DND-41 (cell line): ENCODE results near the gene PCDH11X.
"Not testable (repeated sequence)": the region's sequence is repeated elsewhere in the genome, so short reads cannot be mapped to it uniquely, and the experiment has no call there.

Source experiments
- ATAC-seq: fragments of 200-7000 bp; cut with Tn5 transposase; 3 replicates; pipeline ENCODE4 v1.9.1; 2021; ENCODE audit warnings: low read depth; ENCODE audit not compliant: insufficient read depth
- DNase-seq: peaks from one replicate; pipeline ENCODE4 v3.0.0-alpha.2; 2020
- H2AFZ ChIP-seq: 2 replicates; pipeline ENCODE4 v1.6.0; 2012; ENCODE audit warnings: low read depth, low read length
- H3K27ac ChIP-seq: 2 replicates; pipeline ENCODE4 v1.5.1; 2012; ENCODE audit warnings: low read length, inconsistent platforms
- H3K27me3 ChIP-seq: fragments of 200-600 bp; sonication (generic); 2 replicates; pipeline ENCODE4 v1.6.0; 2012; ENCODE audit warnings: low read length, mild to moderate bottlenecking, inconsistent platforms; ENCODE audit not compliant: insufficient read depth, poor library complexity
- H3K36me3 ChIP-seq: 2 replicates; pipeline ENCODE4 v1.5.1; 2012; ENCODE audit warnings: low read length, inconsistent platforms; ENCODE audit not compliant: insufficient read depth
- H3K4me1 ChIP-seq: 2 replicates; pipeline ENCODE4 v1.5.1; 2012; ENCODE audit warnings: mild to moderate bottlenecking, low read length; ENCODE audit not compliant: insufficient read depth
- H3K4me2 ChIP-seq: 2 replicates; pipeline ENCODE4 v1.6.0; 2012; ENCODE audit warnings: mild to moderate bottlenecking, moderate library complexity, low read length, inconsistent platforms; ENCODE audit not compliant: insufficient read depth
- H3K4me3 ChIP-seq, 2 experiments: fragments of 200-600 bp in 1 of 2; shearing (Covaris generic) in 1 of 2; 2 replicates each; pipeline ENCODE4 v1.5.1; 2012 to 2016; ENCODE audit warnings: inconsistent platforms in 2 of 2, low read length in 2 of 2, mild to moderate bottlenecking in 2 of 2, low read depth in 1 of 2, moderate library complexity in 1 of 2
- H3K79me2 ChIP-seq: 2 replicates; pipeline ENCODE4 v1.6.0; 2012; ENCODE audit warnings: low read length, inconsistent platforms; ENCODE audit not compliant: insufficient read depth
- H3K9ac ChIP-seq: 2 replicates; pipeline ENCODE4 v1.6.0; 2012; ENCODE audit warnings: low read depth, mild to moderate bottlenecking, inconsistent platforms, low read length, moderate library complexity
- H3K9me3 ChIP-seq: 2 replicates; pipeline ENCODE4 v1.5.1; 2012; ENCODE audit warnings: low read length, moderate library complexity, mild to moderate bottlenecking, inconsistent platforms; ENCODE audit not compliant: insufficient read depth, severe bottlenecking
- H4K20me1 ChIP-seq: 2 replicates; pipeline ENCODE4 v1.6.0; 2012; ENCODE audit warnings: low read length; ENCODE audit not compliant: insufficient read depth

Gene PCDH11X

GRCh38 chrX:91781553-91782298 is 2.6 kb downstream of the PCDH11X start:
- H3K27me3 ChIP-seq, DNase-seq, H4K20me1 ChIP-seq, H3K4me1 ChIP-seq, H3K4me3 ChIP-seq, H3K27ac ChIP-seq, H3K9me3 ChIP-seq, H3K79me2 ChIP-seq, H3K9ac ChIP-seq, H3K36me3 ChIP-seq, ATAC-seq, H3K4me2 ChIP-seq, H2AFZ ChIP-seq: not testable (repeated sequence)

DNA sequence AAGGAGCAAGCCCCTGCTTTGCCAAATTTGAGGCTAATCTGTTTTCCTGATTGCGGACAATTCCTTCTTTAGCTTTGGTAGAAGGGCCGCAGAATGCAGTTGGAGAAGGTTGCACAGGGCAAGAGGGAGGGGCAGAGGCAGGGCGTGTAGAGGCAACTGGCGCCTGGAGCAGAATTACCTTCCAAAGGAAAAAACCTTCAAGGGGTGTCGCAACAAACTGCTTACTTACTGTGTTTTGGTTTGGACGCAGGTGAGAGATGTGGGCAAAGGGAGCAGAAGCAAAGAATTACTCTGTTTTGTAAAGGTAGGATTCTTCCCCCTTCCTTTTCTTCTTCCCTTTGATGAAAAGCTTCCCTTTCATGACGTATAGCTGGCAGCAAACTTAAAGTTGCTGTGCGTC is 3.6 kb downstream of the PCDH11X start:
- not testable (repeated sequence) for H3K4me3 ChIP-seq, H3K9ac ChIP-seq, H3K36me3 ChIP-seq, H3K27ac ChIP-seq, H3K4me1 ChIP-seq, DNase-seq, H3K79me2 ChIP-seq, ATAC-seq, H3K27me3 ChIP-seq, H3K9me3 ChIP-seq, H2AFZ ChIP-seq, H4K20me1 ChIP-seq, H3K4me2 ChIP-seq

GRCh38 chrX:91817537-91817936 is 38.4 kb downstream of the PCDH11X start:
- not testable (repeated sequence) for H3K79me2 ChIP-seq, H3K4me1 ChIP-seq, H3K9ac ChIP-seq, H3K9me3 ChIP-seq, ATAC-seq, DNase-seq, H3K27me3 ChIP-seq, H2AFZ ChIP-seq, H3K27ac ChIP-seq, H4K20me1 ChIP-seq, H3K36me3 ChIP-seq, H3K4me3 ChIP-seq, H3K4me2 ChIP-seq

DNA sequence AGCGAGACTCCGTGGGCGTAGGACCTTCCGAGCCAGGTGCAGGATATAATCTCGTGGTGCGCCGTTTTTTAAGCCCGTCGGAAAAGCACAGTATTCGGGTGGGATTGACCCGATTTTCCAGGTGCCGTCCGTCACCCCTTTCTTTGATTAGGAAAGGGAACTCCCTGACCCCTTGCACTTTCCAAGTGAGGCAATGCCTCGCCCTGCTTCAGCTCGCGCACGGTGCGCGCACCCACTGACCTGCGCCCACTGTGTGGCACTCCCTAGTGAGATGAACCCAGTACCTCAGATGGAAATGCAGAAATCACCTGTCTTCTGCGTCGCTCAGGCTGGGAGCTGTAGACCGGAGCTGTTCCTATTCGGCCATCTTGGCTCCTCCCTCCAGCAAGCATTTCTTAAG is 46.1 kb downstream of the PCDH11X start:
- not testable (repeated sequence) for H3K36me3 ChIP-seq, H3K9me3 ChIP-seq, H4K20me1 ChIP-seq, H3K9ac ChIP-seq, H3K27ac ChIP-seq, H3K4me1 ChIP-seq, H3K4me2 ChIP-seq, H3K79me2 ChIP-seq, H3K27me3 ChIP-seq, H2AFZ ChIP-seq, ATAC-seq, DNase-seq, H3K4me3 ChIP-seq
